Measurements from ENCODE around the gene MAPKAPK5. TPM values are rescaled to one million over a fixed set of nuclear protein-coding genes. Genes with fewer than 3 reads are reported as not detected.
"Not testable (repeated sequence)": the region's sequence is repeated elsewhere in the genome, so short reads cannot be mapped to it uniquely, and the experiment has no call there.

Gene MAPKAPK5
- total and polyA plus RNA-seq, 5 experiments from 2014 or later, result 25.8 to 80.6 (median 54.2) TPM

DNA sequence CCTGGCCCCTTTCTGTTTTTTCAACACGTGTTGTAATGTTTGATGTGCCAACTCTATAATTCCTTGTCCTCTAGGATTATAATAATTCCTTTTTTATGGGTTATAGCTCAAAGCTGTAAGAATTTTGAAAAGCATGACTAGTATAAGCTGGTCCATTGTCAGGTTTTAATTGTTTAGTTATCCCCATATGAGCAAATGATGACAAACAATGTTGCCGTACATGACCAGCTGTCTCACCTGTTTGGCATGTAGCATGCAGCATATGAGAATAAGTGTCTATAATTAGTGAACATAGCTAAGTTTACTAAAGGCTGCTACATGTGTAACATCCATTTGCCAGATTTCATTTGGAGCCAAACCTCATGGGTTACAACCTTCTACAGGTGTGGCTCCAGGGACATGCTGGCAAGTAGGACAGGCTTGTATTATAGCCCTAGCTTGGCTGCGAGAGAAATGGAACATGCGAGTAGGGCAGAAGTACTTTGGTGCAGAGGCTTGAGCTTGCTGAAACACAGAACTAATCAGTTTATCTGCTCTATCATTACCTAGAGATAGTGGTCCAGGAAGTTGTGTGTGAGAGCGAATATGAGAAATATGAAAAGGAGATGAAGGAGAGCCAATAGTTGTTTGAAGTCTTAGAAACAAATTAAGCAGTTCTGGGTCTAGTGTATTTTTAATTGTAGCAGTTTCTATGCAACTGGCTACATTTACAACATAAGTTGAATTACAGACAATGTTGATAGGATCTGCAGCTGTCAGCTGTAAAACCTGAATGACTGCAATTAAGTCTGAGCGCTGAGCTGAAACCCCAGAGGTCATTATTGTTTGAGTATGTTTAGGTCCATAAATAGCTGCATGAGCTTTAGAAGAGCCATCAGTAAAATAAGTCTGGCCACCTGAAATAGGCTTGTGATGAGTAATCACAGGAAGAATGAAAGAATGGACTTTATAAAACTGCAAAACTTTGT is 22.6 kb upstream of the MAPKAPK5 start:
- POLR2A ChIA-PET, result no interaction called here
- peaks cover 0 to 3% (median 0%) of the 10 kb centered on the region in 3 donors for H3K36me3 Mint-ChIP-seq
- DNase-seq, result no peak
- peaks cover 0 to 5% (median 0%) of the 10 kb centered on the region in 9 donors for H3K9me3 Mint-ChIP-seq
- peaks cover 0 to 8% (median 4%) of the 10 kb centered on the region in 5 donors for H3K27me3 Mint-ChIP-seq
- no peaks in the 10 kb centered on the region for H3K4me1 Mint-ChIP-seq
- no peak for ATAC-seq
- no peak overlapping the region for H3K4me3 Mint-ChIP-seq
- H3K27ac Mint-ChIP-seq, result no peak overlapping the region

DNA sequence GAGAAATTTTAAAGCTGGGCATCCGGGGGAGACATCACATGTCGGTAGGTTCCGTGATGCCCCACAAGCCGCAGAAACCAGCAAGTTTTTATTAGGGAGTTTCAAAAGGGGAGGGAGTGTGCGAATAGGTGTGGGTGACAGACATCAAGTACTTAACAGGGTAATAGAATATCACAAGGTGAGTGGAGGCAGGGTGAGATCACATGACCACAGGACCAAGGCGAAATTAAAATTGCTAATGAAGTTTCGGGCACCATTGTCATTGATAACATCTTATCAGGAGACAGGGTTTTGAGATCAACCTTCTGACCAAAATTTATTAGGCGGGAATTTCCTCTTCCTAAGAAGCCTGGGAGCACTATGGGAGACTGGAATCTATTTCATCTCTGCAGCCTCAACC is 21.2 kb upstream of the MAPKAPK5 start:
- H3K36me3 Mint-ChIP-seq, ATAC-seq, H3K4me3 Mint-ChIP-seq, H3K27me3 Mint-ChIP-seq, DNase-seq, H3K27ac Mint-ChIP-seq, H3K4me1 Mint-ChIP-seq, H3K9me3 Mint-ChIP-seq, POLR2A ChIA-PET: not testable (repeated sequence)

DNA sequence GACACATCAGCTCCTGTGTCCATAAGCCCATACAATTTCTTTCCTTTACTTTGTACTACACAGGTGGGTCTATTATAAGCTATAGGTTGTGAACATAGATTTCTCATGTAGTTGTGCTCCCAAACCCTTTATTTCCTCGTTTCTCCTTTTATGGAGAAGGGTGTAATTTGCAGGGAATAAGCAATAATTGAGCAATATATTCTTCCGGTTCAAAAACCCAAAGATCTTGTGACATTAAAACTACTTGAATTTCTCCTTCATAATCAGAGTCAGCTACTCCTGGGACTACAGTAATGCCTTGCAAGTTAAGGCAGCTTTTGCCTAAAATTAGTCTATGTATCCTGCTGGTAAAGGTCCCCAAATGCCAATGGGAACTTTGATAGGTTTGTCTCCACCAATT is 19.1 kb upstream of the MAPKAPK5 start:
- POLR2A ChIA-PET, result interaction anchor here (1.1 kb wide), 1 partner anchor 19 kb away, joined by 4 read pairs; the partner anchor contains the start of gene MAPKAPK5
- peaks cover 0 to 3% (median 0%) of the 10 kb centered on the region in 3 donors for H3K36me3 Mint-ChIP-seq

DNA sequence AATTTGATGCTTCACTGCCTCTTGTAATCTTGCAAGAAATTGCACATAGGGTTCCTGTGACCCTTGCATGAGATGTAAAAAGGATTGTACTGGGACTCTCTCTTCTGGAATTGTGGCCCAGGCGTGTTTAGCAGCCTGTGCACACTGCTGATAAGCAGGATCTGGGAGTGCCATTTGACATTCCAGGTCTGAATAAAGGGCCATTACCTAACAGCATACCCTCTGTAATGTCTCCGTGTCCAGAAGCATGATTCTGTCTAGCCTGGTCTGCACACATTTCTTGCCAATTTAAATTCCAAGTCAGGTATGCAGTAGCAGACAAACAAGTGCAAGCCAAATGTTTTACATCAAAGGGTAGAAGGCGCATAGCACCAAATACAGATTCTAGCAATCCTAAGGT is 18.1 kb upstream of the MAPKAPK5 start:
- Mint-ChIP-seq H3K27ac (no peak overlapping the region), H3K4me3 (no peak overlapping the region), H3K27me3 (peaks cover 0 to 6% (median 1%) of the 10 kb centered on the region in 5 donors), H3K36me3 (peaks cover 0 to 3% (median 0%) of the 10 kb centered on the region in 3 donors), H3K9me3 (peaks cover 0 to 5% (median 0%) of the 10 kb centered on the region in 9 donors), H3K4me1 (no peaks in the 10 kb centered on the region)
- POLR2A ChIA-PET, result no interaction called here
- ATAC-seq (no peak), DNase-seq (no peak)

More for the DNA sequence above, 19.1 kb upstream of the MAPKAPK5 start:
- Mint-ChIP-seq H3K27me3 (peaks cover 0 to 8% (median 2%) of the 10 kb centered on the region in 5 donors), H3K4me1 (no peaks in the 10 kb centered on the region), H3K4me3 (no peak overlapping the region), H3K27ac (no peak overlapping the region), H3K9me3 (peaks cover 0 to 5% (median 0%) of the 10 kb centered on the region in 9 donors)
- DNase-seq (no peak), ATAC-seq (no peak)

DNA sequence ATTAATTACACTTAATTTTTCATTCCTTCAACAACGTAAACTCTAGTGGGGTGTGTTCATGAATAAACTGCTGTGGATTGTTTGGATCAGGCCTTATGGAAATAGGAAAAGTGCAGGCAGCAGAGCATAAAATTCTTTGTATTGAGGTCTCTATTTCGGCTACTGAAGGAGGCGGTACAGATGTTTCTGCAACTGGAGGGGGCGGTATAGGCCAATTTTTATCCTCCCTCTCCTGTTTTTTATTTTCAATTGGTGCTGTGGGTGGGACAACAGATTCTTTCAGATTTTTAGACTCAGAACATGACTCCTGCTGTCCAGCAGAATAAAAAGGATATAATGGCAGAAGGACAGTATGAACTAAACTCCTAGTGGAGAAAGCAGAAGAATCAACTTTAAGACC is 17.7 kb upstream of the MAPKAPK5 start:
- peak in 3 of 10 donors; percentile 4 to 17 (median 17) for DNase-seq
- ATAC-seq, H3K36me3 Mint-ChIP-seq, H3K27ac Mint-ChIP-seq, H3K27me3 Mint-ChIP-seq, H3K4me3 Mint-ChIP-seq, H3K4me1 Mint-ChIP-seq, H3K9me3 Mint-ChIP-seq: not testable (repeated sequence)
- POLR2A ChIA-PET, result interaction anchor here (3.0 kb wide), 1 partner anchor 18 kb away, joined by 14 read pairs; the partner anchor contains the start of gene MAPKAPK5

DNA sequence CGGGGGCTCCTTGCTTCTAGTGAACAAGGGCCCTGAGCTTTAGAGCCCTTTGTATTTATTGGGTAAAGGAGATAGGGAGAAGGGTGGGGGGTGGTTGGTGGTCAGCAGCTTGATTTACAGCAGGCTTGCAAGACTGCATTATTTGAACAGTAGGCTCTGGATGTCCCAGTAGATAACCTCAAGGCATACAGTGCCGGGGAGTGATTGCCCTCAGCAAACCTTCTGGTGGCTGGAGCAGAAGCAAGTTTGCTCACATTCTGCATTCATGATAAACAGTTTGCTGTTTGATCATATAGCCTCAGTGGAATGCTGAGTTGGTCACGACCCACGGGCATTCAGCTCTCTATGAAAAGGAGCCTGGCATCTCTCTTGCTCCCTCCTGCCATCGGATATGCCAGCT is 16.5 kb upstream of the MAPKAPK5 start:
- ATAC-seq (no peak), DNase-seq (no peak)
- Mint-ChIP-seq H3K4me1 (no peaks in the 10 kb centered on the region), H3K27me3 (peaks cover 0 to 6% (median 0%) of the 10 kb centered on the region in 5 donors), H3K9me3 (peaks cover 0 to 5% (median 0%) of the 10 kb centered on the region in 9 donors), H3K4me3 (no peak overlapping the region), H3K36me3 (peaks cover 0 to 3% (median 0%) of the 10 kb centered on the region in 3 donors), H3K27ac (no peak overlapping the region)
- POLR2A ChIA-PET, result interaction anchor here (3.0 kb wide), 1 partner anchor 16 kb away, joined by 14 read pairs; the partner anchor contains the start of gene MAPKAPK5

DNA sequence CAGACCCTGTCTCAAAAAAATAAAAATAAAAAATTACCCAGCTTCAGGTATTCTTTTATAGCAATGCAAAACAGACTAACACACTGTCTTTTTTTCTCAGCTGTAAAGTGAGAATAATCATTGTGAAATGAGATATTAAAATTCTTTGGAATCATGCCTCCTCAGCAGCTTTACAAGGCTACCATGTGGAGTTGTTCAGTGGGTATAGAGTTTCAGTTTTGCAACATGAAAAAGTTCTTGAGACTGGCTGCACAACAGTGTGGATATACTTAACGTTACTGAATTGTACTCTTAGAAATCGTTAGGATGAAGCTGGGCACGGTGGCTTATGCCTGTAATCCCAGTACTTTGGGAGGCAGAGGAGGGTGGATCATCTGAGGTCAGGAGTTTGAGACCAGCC is 15.7 kb upstream of the MAPKAPK5 start:
- Mint-ChIP-seq H3K9me3 (peaks cover 0 to 4% (median 0%) of the 10 kb centered on the region in 9 donors), H3K4me3 (no peak overlapping the region), H3K27ac (peak overlapping the region in 1 of 10 donors; percentile 43), H3K4me1 (no peaks in the 10 kb centered on the region), H3K27me3 (peaks cover 0 to 3% (median 0%) of the 10 kb centered on the region in 5 donors), H3K36me3 (no peaks in the 10 kb centered on the region)
- DNase-seq (no peak), ATAC-seq (no peak)
- POLR2A ChIA-PET, result interaction anchor here (3.0 kb wide), 1 partner anchor 16 kb away, joined by 14 read pairs; the partner anchor contains the start of gene MAPKAPK5

DNA sequence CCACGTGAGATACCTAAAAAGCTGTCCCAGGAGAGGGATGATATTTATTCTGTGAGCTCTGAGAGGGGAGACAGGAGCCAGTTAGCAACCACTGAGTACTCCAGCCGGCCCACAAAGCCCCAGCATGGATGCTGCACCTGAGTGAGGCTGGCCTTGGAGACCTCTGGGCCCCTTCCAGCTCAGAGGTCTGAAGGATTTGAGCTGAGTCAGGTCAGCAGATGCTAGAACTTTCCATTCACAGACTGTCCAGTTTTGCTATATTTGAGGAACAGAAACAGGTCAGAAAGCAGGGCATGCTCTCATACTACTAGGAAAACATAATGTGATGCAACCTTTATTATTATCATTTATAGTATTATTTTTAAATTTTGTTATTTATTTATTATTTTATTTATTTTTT is 15.0 kb upstream of the MAPKAPK5 start:
- Mint-ChIP-seq H3K9me3 (peaks cover 0 to 2% (median 0%) of the 10 kb centered on the region in 9 donors), H3K27ac (peak overlapping the region in 1 of 10 donors; percentile 43), H3K4me1 (no peaks in the 10 kb centered on the region), H3K27me3 (peaks cover 0 to 3% (median 0%) of the 10 kb centered on the region in 5 donors), H3K4me3 (no peak overlapping the region), H3K36me3 (no peaks in the 10 kb centered on the region)
- POLR2A ChIA-PET, result interaction anchor here (3.0 kb wide), 1 partner anchor 15 kb away, joined by 14 read pairs; the partner anchor contains the start of gene MAPKAPK5
- DNase-seq (no peak), ATAC-seq (no peak)

DNA sequence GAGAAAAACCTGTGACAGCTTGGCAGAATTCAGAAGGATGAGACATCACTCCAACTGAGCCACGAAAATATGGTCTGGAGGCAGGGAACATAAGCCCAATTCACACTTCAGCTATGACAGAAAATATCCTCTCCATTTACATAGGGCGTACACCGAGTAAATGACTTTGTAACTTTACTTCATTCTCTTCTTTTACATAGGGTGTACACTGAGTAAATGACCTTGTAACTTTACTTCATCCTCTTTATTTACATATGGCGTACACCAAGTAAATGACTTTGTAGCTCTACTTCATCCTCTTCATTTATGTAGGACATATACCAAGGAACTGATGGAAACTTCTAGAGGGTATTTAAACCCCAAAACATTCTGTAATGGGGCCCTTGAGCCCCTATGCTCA is 14.1 kb upstream of the MAPKAPK5 start:
- H3K27me3 Mint-ChIP-seq, result peaks cover 0 to 3% (median 0%) of the 10 kb centered on the region in 5 donors
- POLR2A ChIA-PET, result no interaction called here
- H3K36me3 Mint-ChIP-seq, result peaks cover 0 to under 1% (median 0%) of the 10 kb centered on the region in 3 donors
- H3K4me3 Mint-ChIP-seq, result no peak overlapping the region
- H3K9me3 Mint-ChIP-seq, result peaks cover 0 to 10% (median 0%) of the 10 kb centered on the region in 9 donors
- ATAC-seq, result no peak
- no peak overlapping the region for H3K27ac Mint-ChIP-seq
- no peak for DNase-seq
- H3K4me1 Mint-ChIP-seq, result no peaks in the 10 kb centered on the region

DNA sequence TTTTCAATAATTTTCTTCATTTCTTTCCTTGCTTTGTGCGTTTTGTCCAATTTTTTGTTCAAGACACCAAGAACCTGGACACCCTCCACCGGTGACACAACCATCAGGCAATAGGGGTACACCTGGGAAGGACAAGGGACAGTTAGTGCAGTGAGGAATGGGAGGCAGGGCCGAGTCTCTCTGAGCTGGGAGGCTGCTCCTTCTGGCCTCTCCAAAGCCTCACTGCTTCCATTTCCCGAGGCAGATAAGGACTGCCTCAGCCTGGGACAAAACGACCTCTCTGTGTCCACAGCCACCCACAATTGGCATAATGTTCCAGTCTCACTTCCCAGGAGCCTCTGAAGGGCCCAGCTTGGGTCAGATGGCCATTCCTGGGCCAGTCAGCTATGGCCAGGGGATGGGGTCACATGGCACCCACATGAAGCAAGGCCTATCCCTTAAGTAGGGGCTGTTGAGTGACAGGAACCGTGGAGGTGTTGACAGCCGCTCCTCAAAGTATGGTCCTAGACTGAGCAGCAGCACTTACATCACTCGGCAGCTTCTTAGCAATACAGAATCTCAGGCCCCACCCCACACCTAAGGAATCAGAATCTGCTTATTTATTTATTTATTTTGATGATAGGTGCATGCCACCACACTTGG is 13.6 kb upstream of the MAPKAPK5 start:
- Mint-ChIP-seq H3K27ac (no peak overlapping the region), H3K4me3 (no peak overlapping the region), H3K27me3 (peaks cover 0 to 3% (median 0%) of the 10 kb centered on the region in 5 donors), H3K36me3 (peaks cover 0 to 4% (median 0%) of the 10 kb centered on the region in 3 donors), H3K9me3 (peaks cover 0 to 12% (median 0%) of the 10 kb centered on the region in 9 donors), H3K4me1 (no peaks in the 10 kb centered on the region)
- POLR2A ChIA-PET, result no interaction called here
- no peak for ATAC-seq
- no peak for DNase-seq

DNA sequence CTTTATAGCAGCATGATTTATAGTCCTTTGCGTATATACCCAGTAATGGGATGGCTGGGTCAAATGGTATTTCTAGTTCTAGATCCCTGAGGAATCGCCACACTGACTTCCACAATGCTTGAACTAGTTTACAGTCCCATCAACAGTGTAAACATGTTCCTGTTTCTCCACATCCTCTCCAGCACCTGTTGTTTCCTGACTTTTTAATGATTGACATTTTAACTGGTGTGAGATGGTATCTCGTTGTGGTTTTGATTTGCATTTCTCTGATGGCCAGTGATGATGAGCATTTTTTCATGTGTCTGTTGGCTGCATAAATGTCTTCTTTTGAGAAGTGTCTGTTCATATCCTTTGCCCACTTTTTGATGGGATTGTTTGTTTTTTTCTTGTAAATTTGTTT is 12.4 kb upstream of the MAPKAPK5 start:
- POLR2A ChIA-PET, ATAC-seq, DNase-seq, H3K4me3 Mint-ChIP-seq, H3K27ac Mint-ChIP-seq, H3K27me3 Mint-ChIP-seq, H3K4me1 Mint-ChIP-seq, H3K36me3 Mint-ChIP-seq: not testable (repeated sequence)
- H3K9me3 Mint-ChIP-seq, result peaks cover 0 to 13% (median 0%) of the 10 kb centered on the region in 9 donors

DNA sequence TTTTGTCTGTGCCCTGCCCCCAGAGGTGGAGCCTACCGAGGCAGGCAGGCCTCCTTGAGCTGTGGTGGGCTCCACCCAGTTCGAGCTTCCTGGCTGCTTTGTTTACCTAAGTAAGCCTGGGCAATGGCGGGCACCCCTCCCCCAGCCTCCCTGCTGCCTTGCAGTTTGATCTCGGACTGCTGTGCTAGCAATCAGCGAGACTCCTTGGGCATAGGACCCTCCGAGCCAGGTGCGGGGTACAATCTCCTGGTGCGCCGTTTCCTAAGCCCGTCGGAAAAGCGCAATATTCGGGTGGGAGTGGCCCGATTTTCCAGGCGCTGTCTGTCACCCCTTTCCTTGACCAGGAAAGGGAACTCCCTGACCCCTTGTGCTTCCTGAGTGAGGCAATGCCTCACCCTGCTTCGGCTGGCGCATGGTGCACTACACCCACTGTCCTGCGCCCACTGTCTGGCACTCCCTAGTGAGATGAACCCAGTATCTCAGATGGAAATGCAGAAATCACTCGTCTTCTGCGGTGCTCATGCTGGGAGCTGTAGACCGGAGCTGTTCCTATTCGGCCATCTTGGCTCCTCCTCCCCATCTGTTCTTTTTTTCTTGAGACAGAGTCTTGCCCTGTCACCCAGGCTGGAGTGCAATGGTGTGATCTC is 7.2 kb upstream of the MAPKAPK5 start:
- ATAC-seq, H3K27me3 Mint-ChIP-seq: not testable (repeated sequence)
- peaks cover 8 to 14% (median 10%) of the 10 kb centered on the region in 3 donors for H3K36me3 Mint-ChIP-seq
- peaks cover 9 to 33% (median 27%) of the 10 kb centered on the region in 4 donors for H3K4me1 Mint-ChIP-seq
- POLR2A ChIA-PET, result interaction anchor here (1.8 kb wide), 1 partner anchor 178 kb away, joined by 6 read pairs; the partner anchor contains the start of genes ERP29 and TMEM116
- peak overlapping the region; percentile 29 to 89 (median 79) for H3K27ac Mint-ChIP-seq
- H3K9me3 Mint-ChIP-seq, result peaks cover 0 to 13% (median 0%) of the 10 kb centered on the region in 9 donors
- peak overlapping the region in 9 of 10 donors; percentile 4 to 63 (median 54) for H3K4me3 Mint-ChIP-seq
- DNase-seq, result peak in 6 of 10 donors; percentile 22 to 71 (median 44)

Measured in naive thymus-derived CD8-positive, alpha-beta T cell (primary cell).